Endothelial cell of umbilical vein (primary cell): ENCODE data around the gene PCDHGA10. TPM values are rescaled to one million over a fixed set of nuclear protein-coding genes. Genes with fewer than 3 reads are reported as not detected.

ENCODE experiments used
- BruUV-seq: library from RNA; stranded (reverse); fragments of 400-500 nt; replicated peaks from 2 replicates; lab custom pipeline; 2021; lab: Mats Ljungman, UMichigan
- CTCF ChIA-PET: fragments of 300-600, 350-600 bp; sonication (Branson Sonifier 250); formaldehyde crosslinking; loops from one replicate; lab custom pipeline; 2021; ENCODE audit warnings: antibody characterized with exemption, inconsistent platforms; lab: Charles Lee
- POLR2A ChIA-PET: fragments of 300-600, 350-600 bp; sonication (Branson Sonifier 250); formaldehyde crosslinking; loops from one replicate; lab custom pipeline; 2021; ENCODE audit warnings: antibody characterized with exemption, inconsistent platforms; lab: Charles Lee
- DNase-seq: peaks from one replicate; pipeline ENCODE4 v3.0.0-alpha.2; 2011; ENCODE audit warnings: low read depth, low spot score
- FAIRE-seq: peaks from 2 replicates; lab custom pipeline; 2011; peaks lifted over from hg19 to GRCh38; lab: Jason Lieb, UNC
- H2AFZ ChIP-seq: 2 replicates; pipeline ENCODE4 v1.6.0; 2012; ENCODE audit warnings: low read depth, low read length, control low read depth, inconsistent platforms
- H3K27ac ChIP-seq: 2 replicates; pipeline ENCODE4 v1.5.1; 2011; ENCODE audit warnings: low read depth, mild to moderate bottlenecking, control low read depth, low read length, moderate library complexity; ENCODE audit not compliant: insufficient read depth
- H3K27me3 ChIP-seq, 2 experiments: 2 replicates each; pipeline versions ENCODE4 v1.6.0 to v1.6.1; 2011; ENCODE audit warnings: low read length in 2 of 2, mixed read lengths in 1 of 2; ENCODE audit not compliant: control insufficient read depth in 2 of 2, insufficient read depth in 2 of 2
- H3K36me3 ChIP-seq, 2 experiments: 2 replicates in 1 of 2; 3 replicates in 1 of 2; pipeline ENCODE4 v1.5.1; 2011; ENCODE audit warnings: low read length in 2 of 2, mild to moderate bottlenecking in 1 of 2, moderate library complexity in 1 of 2; ENCODE audit not compliant: control insufficient read depth in 2 of 2, insufficient read depth in 2 of 2; ENCODE audit errors: extremely low read depth in 1 of 2
- H3K4me1 ChIP-seq: 3 replicates; pipeline ENCODE4 v1.5.1; 2011; ENCODE audit warnings: mild to moderate bottlenecking, low read length; ENCODE audit not compliant: control insufficient read depth, insufficient read depth; ENCODE audit errors: extremely low read depth
- H3K4me2 ChIP-seq: 2 replicates; pipeline ENCODE4 v1.6.1; 2011; ENCODE audit warnings: low read length, control low read depth, mixed read lengths; ENCODE audit not compliant: insufficient read depth
- H3K4me3 ChIP-seq, 3 experiments: fragments of 200-600 bp in 1 of 3; sonication (generic), shearing (Covaris generic) in 1 of 3; replicated peaks in 1 of 3; 2 replicates each; pipeline ENCODE4 v1.5.1; 2011 to 2016; ENCODE audit warnings: control low read depth in 3 of 3, low read length in 3 of 3, mild to moderate bottlenecking in 2 of 3, inconsistent platforms in 1 of 3, low read depth in 1 of 3, moderate library complexity in 1 of 3; ENCODE audit not compliant: insufficient read depth in 1 of 3
- H3K79me2 ChIP-seq: 2 replicates; pipeline ENCODE4 v1.6.0; 2012; ENCODE audit warnings: low read length, inconsistent platforms; ENCODE audit not compliant: control insufficient read depth, insufficient read depth
- H3K9ac ChIP-seq: replicated peaks from 2 replicates; pipeline ENCODE3; 2011; ENCODE audit warnings: low read length, control low read depth; ENCODE audit not compliant: insufficient read depth; ENCODE audit errors: extremely low read depth
- H3K9me1 ChIP-seq: replicated peaks from 3 replicates; pipeline ENCODE4 v1.6.0; 2011; ENCODE audit warnings: mild to moderate bottlenecking, low read length; ENCODE audit not compliant: control insufficient read depth, insufficient read depth; ENCODE audit errors: extremely low read depth
- H3K9me3 ChIP-seq: replicated peaks from 2 replicates; pipeline ENCODE4 v1.5.1; 2012; ENCODE audit warnings: low read length, inconsistent platforms; ENCODE audit not compliant: control insufficient read depth, insufficient read depth
- H4K20me1 ChIP-seq: replicated peaks from 2 replicates; pipeline ENCODE3; 2011; ENCODE audit warnings: mild to moderate bottlenecking, low read length; ENCODE audit not compliant: control insufficient read depth, insufficient read depth; ENCODE audit errors: extremely low read depth
- EZH2 ChIP-seq: IDR thresholded peaks from 2 replicates; pipeline ENCODE4 v1.6.1; 2012; ENCODE audit warnings: borderline replicate concordance, low read depth, mild to moderate bottlenecking, moderate library complexity, low read length, inconsistent platforms; ENCODE audit not compliant: severe bottlenecking
- FOS ChIP-seq: IDR thresholded peaks from 2 replicates; pipeline ENCODE4 v1.6.1; 2011; ENCODE audit warnings: mild to moderate bottlenecking, low read length, moderate library complexity, borderline replicate concordance; ENCODE audit not compliant: insufficient read depth
- GATA2 ChIP-seq: IDR thresholded peaks from 2 replicates; pipeline ENCODE4 v1.7.0; 2011; ENCODE audit warnings: low read depth, mild to moderate bottlenecking, moderate library complexity, mixed read lengths, low read length; ENCODE audit not compliant: insufficient read length, insufficient read depth
- JUN ChIP-seq: IDR thresholded peaks from 2 replicates; pipeline ENCODE4 v1.6.1; 2011; ENCODE audit warnings: borderline replicate concordance, low read depth; ENCODE audit not compliant: insufficient read length, insufficient read depth
- MYC ChIP-seq: IDR thresholded peaks from one replicate; pipeline ENCODE4 v1.6.1; 2011; ENCODE audit warnings: mild to moderate bottlenecking, low read depth, low read length
- POLR2A ChIP-seq: IDR thresholded peaks from 2 replicates; pipeline ENCODE4 v1.6.1; 2012; ENCODE audit warnings: low read depth, mild to moderate bottlenecking, control low read depth, low read length
- POLR2AphosphoS5 ChIP-seq: IDR thresholded peaks from 2 replicates; pipeline ENCODE4 v1.6.1; 2012; ENCODE audit warnings: low read depth, mild to moderate bottlenecking, control low read depth, low read length, moderate library complexity; ENCODE audit not compliant: insufficient read depth
- dilution Hi-C: fragments of 300-500 bp; cut with MboI; formaldehyde crosslinking; loops from one replicate; pipeline ENCODE4 v1.15.0; 2019; ENCODE audit warnings: low sequenced_read_pairs; ENCODE audit not compliant: extremely low pct_ligation_motif_present
- intact Hi-C: fragments of 100-400 bp; cut with micrococcal nuclease; formaldehyde crosslinking; loops from one replicate; pipeline ENCODE4 v1.10.0; 2022
- polyA plus RNA-seq, 4 experiments: library from polyadenylated mRNA; depleted of rRNA in 3 of 4; stranded (reverse) in 3 of 4; unstranded in 1 of 4; fragments of >200 nt; gene quantifications; 2 replicates each; pipeline versions ENCODE4 v1.2.1 to v1.2.3, GENCODE V29; 2011 to 2012; ENCODE audit warnings: missing spikeins in 1 of 4
- total RNA-seq: library from RNA; stranded (reverse); gene quantifications from 2 replicates; pipeline ENCODE4 v1.2.3, GENCODE V29; 2021
- TF ChIP-seq, protein P1 (sequence below), 2 donors: IDR thresholded peaks; 1 replicate in 1 of 2; 2 replicates in 1 of 2; pipeline ENCODE4 v1.5.1; 2011; ENCODE audit warnings: low read length in 2 of 2, mild to moderate bottlenecking in 2 of 2, moderate library complexity in 2 of 2, control low read depth in 1 of 2, inconsistent platforms in 1 of 2, low read depth in 1 of 2; ENCODE audit not compliant: insufficient read depth in 1 of 2; ENCODE audit errors: extremely low read depth in 1 of 2
- TF ChIP-seq, protein P2 (sequence below): IDR thresholded peaks from 2 replicates; pipeline ENCODE4 v1.6.1; 2011; ENCODE audit not compliant: insufficient read depth, insufficient read length

PCDHGA10 gene
- total and polyA plus RNA-seq, 2 donors (not counting 3 experiments of a cell fraction or from before 2014, with no cell fraction given), result 3.6 to 4.4 TPM

DNA sequence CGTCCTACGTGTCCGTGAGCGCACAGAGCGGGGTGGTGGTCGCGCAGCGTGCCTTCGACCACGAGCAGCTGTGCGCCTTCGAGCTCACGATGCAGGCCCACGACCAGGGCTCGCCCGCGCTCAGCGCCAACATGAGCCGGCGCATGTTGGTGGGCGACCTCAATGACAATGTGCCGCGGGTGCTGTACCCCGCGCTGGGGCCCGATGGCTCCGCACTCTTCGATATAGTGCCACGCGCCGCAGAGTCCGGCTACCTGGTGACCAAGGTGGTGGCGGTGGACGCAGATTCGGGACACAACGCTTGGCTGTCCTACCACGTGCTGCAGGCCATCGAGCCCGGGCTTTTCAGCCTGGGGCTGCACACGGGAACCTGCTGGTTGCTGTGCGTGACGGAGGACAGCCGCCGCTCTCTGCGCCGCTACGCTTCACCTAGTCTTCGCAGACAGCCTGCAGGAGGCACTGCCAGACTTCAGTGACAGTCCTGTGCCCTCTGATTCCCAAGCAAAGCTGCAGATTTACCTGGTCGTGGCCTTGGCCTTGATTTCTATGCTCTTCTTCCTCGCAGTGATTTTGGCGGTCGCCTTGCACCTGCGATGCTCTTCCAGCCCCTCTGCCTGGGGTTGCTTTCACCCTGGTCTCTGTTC is 15.1 kb downstream of the PCDHGA10 start:
- Histone ChIP-seq H3K79me2 (no peaks in the 10 kb centered on the region), H3K4me2 (no peak overlapping the region), H3K36me3 (no peaks in the 10 kb centered on the region), H3K27ac (no peak overlapping the region), H2AFZ (no peak overlapping the region), H3K27me3 (peaks cover 31 to 69% of the 10 kb centered on the region in 2 experiments), H3K4me1 (peaks cover 17% of the 10 kb centered on the region), H3K9me1 (no peaks in the 10 kb centered on the region), H4K20me1 (no peaks in the 10 kb centered on the region), H3K9ac (no peak overlapping the region), H3K4me3 (no peak overlapping the region), H3K9me3 (no peaks in the 10 kb centered on the region)
- FAIRE-seq, result no peak
- TF ChIP-seq POLR2AphosphoS5 (no peak), JUN (no peak), GATA2 (no peak), MYC (no peak), FOS (no peak), EZH2 (no peak), POLR2A (no peak)
- TF ChIP-seq, protein P1, sequence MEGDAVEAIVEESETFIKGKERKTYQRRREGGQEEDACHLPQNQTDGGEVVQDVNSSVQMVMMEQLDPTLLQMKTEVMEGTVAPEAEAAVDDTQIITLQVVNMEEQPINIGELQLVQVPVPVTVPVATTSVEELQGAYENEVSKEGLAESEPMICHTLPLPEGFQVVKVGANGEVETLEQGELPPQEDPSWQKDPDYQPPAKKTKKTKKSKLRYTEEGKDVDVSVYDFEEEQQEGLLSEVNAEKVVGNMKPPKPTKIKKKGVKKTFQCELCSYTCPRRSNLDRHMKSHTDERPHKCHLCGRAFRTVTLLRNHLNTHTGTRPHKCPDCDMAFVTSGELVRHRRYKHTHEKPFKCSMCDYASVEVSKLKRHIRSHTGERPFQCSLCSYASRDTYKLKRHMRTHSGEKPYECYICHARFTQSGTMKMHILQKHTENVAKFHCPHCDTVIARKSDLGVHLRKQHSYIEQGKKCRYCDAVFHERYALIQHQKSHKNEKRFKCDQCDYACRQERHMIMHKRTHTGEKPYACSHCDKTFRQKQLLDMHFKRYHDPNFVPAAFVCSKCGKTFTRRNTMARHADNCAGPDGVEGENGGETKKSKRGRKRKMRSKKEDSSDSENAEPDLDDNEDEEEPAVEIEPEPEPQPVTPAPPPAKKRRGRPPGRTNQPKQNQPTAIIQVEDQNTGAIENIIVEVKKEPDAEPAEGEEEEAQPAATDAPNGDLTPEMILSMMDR (IDR thresholded peaks at IDR 0.05; ENCODE audit: extremely low read depth in 1 of 2, insufficient read depth in 1 of 2, low read depth in 1 of 2, low read length in 2 of 2), result no peak
- TF ChIP-seq, protein P2, sequence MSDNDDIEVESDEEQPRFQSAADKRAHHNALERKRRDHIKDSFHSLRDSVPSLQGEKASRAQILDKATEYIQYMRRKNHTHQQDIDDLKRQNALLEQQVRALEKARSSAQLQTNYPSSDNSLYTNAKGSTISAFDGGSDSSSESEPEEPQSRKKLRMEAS, result no peak
- no peak for DNase-seq
- CTCF ChIA-PET, result interaction anchor here (1.4 to 6.3 kb wide), 6 partner anchors 20 to 139 kb away, joined by 4 to 308 read pairs (median 36); partner anchors contain the start of genes PCDHGB6 and PCDHGC3
- POLR2A ChIA-PET, result no interaction called here
- intact Hi-C loops (no loop called here), dilution Hi-C loops (no loop called here)
- no TSS peak for BruUV-seq
